ENCODE results near the gene DIP2C.

DNA sequence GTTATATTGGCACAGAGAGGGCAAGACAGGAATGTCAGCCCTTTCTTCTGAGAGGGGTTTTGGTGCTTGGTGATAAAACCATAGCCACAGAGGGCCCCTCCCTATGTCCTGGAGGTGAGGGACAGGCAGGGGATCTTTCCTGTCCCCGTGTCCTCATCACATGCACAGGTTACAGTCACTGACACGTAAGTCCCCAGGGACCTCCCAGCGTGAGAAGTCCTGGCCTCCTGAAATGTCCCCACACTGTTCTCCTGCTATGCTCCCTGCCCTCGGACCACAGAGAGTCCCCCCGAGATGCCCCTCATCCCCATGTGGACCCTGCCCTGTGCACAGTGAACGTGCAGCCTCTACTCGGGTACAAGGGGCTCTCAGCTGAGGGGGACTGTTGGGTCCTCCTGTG, 293.8 kb downstream of the DIP2C start:
- TF ChIP-seq, protein P1, sequence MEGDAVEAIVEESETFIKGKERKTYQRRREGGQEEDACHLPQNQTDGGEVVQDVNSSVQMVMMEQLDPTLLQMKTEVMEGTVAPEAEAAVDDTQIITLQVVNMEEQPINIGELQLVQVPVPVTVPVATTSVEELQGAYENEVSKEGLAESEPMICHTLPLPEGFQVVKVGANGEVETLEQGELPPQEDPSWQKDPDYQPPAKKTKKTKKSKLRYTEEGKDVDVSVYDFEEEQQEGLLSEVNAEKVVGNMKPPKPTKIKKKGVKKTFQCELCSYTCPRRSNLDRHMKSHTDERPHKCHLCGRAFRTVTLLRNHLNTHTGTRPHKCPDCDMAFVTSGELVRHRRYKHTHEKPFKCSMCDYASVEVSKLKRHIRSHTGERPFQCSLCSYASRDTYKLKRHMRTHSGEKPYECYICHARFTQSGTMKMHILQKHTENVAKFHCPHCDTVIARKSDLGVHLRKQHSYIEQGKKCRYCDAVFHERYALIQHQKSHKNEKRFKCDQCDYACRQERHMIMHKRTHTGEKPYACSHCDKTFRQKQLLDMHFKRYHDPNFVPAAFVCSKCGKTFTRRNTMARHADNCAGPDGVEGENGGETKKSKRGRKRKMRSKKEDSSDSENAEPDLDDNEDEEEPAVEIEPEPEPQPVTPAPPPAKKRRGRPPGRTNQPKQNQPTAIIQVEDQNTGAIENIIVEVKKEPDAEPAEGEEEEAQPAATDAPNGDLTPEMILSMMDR (conservative IDR thresholded peaks at IDR 0.05; ENCODE audit: low read length): no peak
- no peak for TF ChIP-seq EZH2phosphoT487 (IDR thresholded peaks at IDR 0.05; ENCODE audit: borderline replicate concordance)

Measured in Loucy (cell line).